ENCODE results near the gene PLCE1.

DNA sequence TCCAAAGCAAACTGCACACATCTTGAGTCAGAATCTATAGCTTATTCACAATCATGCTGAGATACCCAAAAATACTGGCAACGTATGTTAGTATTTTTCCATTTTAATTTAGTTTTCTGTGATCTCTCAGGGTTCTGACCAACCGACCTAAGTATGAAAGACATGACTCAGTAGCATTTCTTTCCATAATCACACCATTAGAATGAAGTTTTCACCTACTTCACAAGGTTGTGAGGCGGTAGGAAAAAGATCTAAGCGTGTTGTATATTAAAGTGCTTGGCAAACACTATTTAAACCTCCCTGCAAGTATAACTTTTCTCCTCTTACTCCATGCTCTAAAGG lies 49.1 kb downstream of the PLCE1 start:
- TF ChIP-seq, protein P1, sequence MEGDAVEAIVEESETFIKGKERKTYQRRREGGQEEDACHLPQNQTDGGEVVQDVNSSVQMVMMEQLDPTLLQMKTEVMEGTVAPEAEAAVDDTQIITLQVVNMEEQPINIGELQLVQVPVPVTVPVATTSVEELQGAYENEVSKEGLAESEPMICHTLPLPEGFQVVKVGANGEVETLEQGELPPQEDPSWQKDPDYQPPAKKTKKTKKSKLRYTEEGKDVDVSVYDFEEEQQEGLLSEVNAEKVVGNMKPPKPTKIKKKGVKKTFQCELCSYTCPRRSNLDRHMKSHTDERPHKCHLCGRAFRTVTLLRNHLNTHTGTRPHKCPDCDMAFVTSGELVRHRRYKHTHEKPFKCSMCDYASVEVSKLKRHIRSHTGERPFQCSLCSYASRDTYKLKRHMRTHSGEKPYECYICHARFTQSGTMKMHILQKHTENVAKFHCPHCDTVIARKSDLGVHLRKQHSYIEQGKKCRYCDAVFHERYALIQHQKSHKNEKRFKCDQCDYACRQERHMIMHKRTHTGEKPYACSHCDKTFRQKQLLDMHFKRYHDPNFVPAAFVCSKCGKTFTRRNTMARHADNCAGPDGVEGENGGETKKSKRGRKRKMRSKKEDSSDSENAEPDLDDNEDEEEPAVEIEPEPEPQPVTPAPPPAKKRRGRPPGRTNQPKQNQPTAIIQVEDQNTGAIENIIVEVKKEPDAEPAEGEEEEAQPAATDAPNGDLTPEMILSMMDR (IDR thresholded peaks at IDR 0.05): no peak
- TF ChIP-seq POLR2A (IDR thresholded peaks at IDR 0.05): no peak
